NB4 (cell line): Measurements from ENCODE around the gene OOSP2.

Source experiments
- DNase-seq: peaks from one replicate; pipeline ENCODE4 v3.0.0; 2010; ENCODE audit warnings: low read depth
- H3K4me3 ChIP-seq: one replicate; pipeline ENCODE4 v1.5.1; 2011; ENCODE audit warnings: mild to moderate bottlenecking, low read depth, low read length, moderate library complexity
- CTCF ChIP-seq: IDR thresholded peaks from one replicate; pipeline ENCODE4 v1.5.1; 2012; ENCODE audit warnings: low read depth, low read length
- MAX ChIP-seq: IDR thresholded peaks from 2 replicates; pipeline ENCODE4 v1.6.1; 2011; ENCODE audit warnings: low read depth, low read length
- MYC ChIP-seq: IDR thresholded peaks from 2 replicates; pipeline ENCODE4 v1.6.1; 2011; ENCODE audit warnings: low read depth, low read length
- POLR2A ChIP-seq: IDR thresholded peaks from 2 replicates; pipeline ENCODE4 v1.6.1; 2011; ENCODE audit warnings: mild to moderate bottlenecking; ENCODE audit not compliant: insufficient read length; ENCODE audit errors: extremely low read depth

The OOSP2 gene

GRCh38 chr11:60040109-60040508 is at the start of gene OOSP2:
TSS of gene OOSP2 (plus strand) at chr11:60040409. CDS start at chr11:60040460, 51 bp downstream.
- TF ChIP-seq MAX (no peak), POLR2A (no peak), MYC (no peak), CTCF (no peak)
- no peak within 1 kb of the TSS for H3K4me3 ChIP-seq
- no peak for DNase-seq

DNA sequence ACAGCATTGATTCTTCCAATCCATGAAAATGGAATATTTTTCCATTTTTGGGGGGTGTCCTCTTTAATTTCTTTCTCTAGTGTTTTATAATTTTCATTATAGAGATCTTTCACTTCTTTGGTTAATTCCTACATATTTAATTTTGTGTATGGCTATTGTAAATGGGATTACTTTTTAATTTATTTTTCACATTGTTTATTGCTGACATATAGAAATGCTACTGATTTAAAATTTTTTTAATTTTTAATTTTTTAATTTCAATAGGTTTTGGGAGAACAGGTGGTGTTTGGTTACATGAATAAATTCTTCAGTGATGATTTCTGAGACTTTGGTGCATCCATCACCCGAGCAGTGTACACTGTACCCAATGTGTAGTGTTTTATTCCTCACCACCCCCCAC is 49.8 kb upstream of the OOSP2 start:
- no peak for DNase-seq
- no peak overlapping the region for H3K4me3 ChIP-seq
- no peak for TF ChIP-seq MYC
- no peak for TF ChIP-seq MAX
- no peak for TF ChIP-seq CTCF
- no peak for TF ChIP-seq POLR2A

DNA sequence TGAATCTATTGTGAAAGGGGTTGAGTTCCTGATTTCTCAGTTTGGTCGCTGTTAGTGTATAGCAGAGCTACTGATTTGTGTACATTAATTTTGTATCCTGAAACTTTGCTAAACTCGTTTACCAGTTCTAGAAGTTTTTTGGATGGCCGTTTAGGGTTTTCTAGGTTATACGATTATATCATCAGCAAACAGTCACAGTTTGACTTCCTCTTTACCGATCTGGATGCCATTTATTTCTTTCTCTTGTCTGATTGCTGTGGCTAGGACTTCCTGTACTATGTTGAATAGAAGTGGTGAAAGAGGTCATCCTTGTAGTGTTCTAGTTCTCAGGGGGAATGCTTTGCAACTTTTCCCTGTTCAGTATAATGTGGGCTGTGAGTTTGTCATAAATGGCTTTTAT is 47.8 kb upstream of the OOSP2 start:
- no peak for TF ChIP-seq MAX
- TF ChIP-seq CTCF = no peak
- no peak for TF ChIP-seq POLR2A
- no peak for TF ChIP-seq MYC
- peak; percentile 15 for DNase-seq
- H3K4me3 ChIP-seq = no peak overlapping the region

DNA sequence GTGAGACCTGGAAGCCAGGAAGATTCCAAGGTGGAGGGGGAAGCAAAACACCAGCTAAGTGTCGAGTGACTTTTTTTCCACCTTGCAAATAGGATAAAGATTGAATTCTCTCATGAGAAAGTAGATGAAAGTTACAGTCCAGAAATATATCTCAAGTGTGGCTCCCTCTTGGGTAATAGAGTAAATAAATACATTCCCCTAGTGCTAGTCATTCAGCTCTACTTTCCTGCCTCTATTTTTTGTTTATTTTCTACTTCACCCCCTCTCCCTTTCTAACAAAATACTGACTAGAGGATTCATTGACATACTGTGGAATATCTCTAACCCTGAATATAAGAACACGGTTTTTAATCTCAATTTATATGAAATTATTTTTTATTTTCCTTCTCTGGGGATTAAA is 42.4 kb upstream of the OOSP2 start:
- no peak for TF ChIP-seq POLR2A
- TF ChIP-seq CTCF = no peak
- no peak for TF ChIP-seq MAX
- no peak for TF ChIP-seq MYC
- DNase-seq = no peak
- H3K4me3 ChIP-seq = no peak overlapping the region

- no peak for DNase-seq
- no peak for TF ChIP-seq POLR2A
- no peak for TF ChIP-seq MAX
- TF ChIP-seq MYC = no peak
- TF ChIP-seq CTCF = no peak
- no peak overlapping the region for H3K4me3 ChIP-seq
These were observed 40.5 kb upstream of the OOSP2 start for GRCh38 chr11:59999691-60000090.

DNA sequence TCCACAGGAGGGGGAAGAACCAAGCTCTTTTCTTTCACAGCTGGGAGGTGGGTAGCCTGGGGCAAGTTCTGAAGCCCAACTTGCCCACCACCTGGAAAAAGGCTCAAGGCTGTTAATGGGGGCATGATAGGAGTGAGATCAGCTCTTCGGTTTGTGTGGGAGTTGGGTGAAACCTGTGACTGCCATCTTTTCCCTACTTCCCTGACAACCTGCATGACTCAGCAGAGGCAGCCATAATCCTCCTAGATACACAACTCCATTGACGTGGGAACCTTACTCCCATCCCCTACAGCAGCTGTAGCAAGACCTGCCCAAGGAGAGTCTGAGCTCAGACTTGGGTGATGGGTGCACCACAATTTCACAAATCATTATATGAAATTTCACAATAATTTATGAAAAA is 36.5 kb upstream of the OOSP2 start:
- no peak for DNase-seq
- H3K4me3 ChIP-seq = no peak overlapping the region
- TF ChIP-seq MYC = no peak
- no peak for TF ChIP-seq POLR2A
- no peak for TF ChIP-seq CTCF
- no peak for TF ChIP-seq MAX
